Erythroblast (primary cell): ENCODE measurements around the gene TGM6.

Experiments used
- GATA1 ChIP-seq: IDR thresholded peaks from 2 replicates; pipeline ENCODE4 v1.6.1; 2011; ENCODE audit warnings: low read depth, mild to moderate bottlenecking, control low read depth, low read length, moderate library complexity
- POLR2A ChIP-seq: IDR thresholded peaks from 2 replicates; pipeline ENCODE4 v1.6.1; 2011; ENCODE audit warnings: mild to moderate bottlenecking, low read length

DNA sequence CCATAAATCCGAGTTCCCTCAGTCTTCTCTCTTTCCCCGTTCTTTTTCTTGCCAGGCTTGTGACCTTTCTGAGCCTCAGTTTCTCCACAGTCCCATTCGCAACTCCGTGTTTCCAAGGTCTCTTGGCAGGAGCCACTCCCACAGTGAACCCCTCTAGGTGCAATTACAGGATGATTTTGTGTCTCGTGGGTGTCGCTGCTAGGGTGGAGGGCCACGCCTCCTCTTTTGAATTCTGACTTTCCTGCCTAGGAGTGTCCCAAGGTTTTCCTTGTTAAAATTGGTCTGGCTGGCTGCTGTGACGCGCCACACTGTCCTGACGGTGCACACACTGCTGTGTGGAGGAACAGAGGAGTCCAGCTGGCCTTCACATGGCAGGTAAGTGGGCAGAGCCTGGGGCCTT is at the start of gene TGM6:
- no peak for TF ChIP-seq POLR2A
- TF ChIP-seq GATA1, result no peak
